T-helper 2 cell treated with Interferon-gamma antibody and Interleukin-4, amounts not matched to agents 5 μg/mL and 100 μg/mL, for 36 hours (primary cell): ENCODE measurements around the gene HBM.
A peak's percentile ranks its signal among the peaks of the same experiment; 100 is the strongest.
"Not testable (repeated sequence)": the region's sequence is repeated elsewhere in the genome, so short reads cannot be mapped to it uniquely, and the experiment has no call there.

Experiments
- DNase-seq: peaks from one replicate; pipeline ENCODE4 v3.0.0; 2021; ENCODE audit warnings: low spot score
- H3K27ac Mint-ChIP-seq: one replicate; pipeline ENCODE4 v1.8.0; 2021; ENCODE audit warnings: mild to moderate bottlenecking, mixed read lengths
- H3K27me3 Mint-ChIP-seq: one replicate; pipeline ENCODE4 v1.8.0; 2021; ENCODE audit warnings: low read depth, mixed read lengths
- H3K36me3 Mint-ChIP-seq: one replicate; pipeline ENCODE4 v1.8.0; 2021; ENCODE audit warnings: low read depth, mixed read lengths
- H3K4me1 Mint-ChIP-seq: one replicate; pipeline ENCODE4 v1.8.0; 2021; ENCODE audit warnings: low read depth, mixed read lengths
- H3K4me3 Mint-ChIP-seq: one replicate; pipeline ENCODE4 v1.8.0; 2022; ENCODE audit warnings: mild to moderate bottlenecking, moderate library complexity, mixed read lengths
- H3K9me3 Mint-ChIP-seq: one replicate; pipeline ENCODE4 v1.8.0; 2021; ENCODE audit warnings: mixed read lengths

HBM gene

DNA sequence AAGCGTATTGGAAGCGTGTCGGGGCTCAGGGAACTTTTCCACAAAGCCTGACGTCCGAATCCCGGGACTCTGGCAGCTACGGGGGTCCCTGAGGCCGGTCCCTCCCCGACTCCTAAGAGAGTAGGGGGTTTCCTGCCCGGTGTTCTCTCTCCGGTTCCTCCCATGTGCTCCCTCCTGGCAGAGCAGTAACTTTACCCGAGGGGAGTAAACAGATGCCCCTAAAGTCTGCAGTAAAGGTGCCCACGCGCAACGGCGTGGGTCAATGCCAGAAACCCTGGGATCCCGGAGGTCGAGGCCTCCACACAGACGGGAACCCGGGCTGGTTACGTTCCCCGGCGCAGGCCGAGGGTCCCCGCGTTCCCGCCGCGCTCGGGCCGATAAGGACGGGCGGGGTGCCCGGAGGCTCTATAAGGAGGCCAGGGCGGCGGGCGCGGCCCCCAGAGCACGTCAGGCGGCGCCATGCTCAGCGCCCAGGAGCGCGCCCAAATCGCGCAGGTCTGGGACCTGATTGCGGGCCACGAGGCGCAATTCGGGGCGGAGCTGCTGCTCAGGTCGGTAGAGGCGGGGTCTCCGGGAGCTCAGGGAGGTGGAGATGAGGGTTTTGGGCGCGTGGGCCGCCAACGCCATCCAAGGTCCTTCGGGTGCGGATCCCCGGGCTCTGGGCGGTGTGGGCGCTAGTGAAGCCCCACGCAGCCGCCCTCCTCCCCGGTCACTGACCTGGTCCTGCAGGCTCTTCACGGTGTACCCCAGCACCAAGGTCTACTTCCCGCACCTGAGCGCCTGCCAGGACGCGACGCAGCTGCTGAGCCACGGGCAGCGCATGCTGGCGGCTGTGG, at the start of gene HBM:
Gene HBM (plus strand): TSS at position 440 of the 836 bp plus-strand sequence. CDS start 20 bp downstream, at position 460.
- no peaks in the 10 kb centered on the region for H3K4me1 Mint-ChIP-seq
- no peak for DNase-seq
- H3K27ac Mint-ChIP-seq: no peak within 1 kb of the TSS
- H3K27me3 Mint-ChIP-seq: peaks cover 58% of the 10 kb centered on the region
- no peaks in the 10 kb centered on the region for H3K36me3 Mint-ChIP-seq
- no peaks in the 10 kb centered on the region for H3K9me3 Mint-ChIP-seq
- H3K4me3 Mint-ChIP-seq: no peak within 1 kb of the TSS

DNA sequence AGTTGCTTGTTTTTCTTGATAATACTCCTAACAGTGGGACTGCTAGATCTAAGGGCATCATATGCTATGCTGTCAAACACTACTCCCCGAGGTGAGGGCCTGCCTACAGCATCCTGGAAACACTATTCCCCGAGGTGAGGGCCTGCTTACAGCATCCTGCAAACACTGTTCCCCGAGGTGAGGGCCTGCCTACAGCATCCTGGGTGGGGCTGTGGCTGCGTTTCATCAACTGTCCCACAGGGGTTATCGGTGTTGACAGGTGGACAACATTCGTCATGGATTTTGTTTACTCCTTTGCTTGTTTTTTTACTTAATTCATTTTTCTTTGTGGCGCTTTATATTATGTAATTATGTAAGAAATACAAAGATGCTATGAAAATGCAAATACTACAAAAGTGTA, 49.8 kb upstream of the HBM start:
- H3K27ac Mint-ChIP-seq: no peak overlapping the region
- peaks cover 6% of the 10 kb centered on the region for H3K4me1 Mint-ChIP-seq
- no peak overlapping the region for H3K4me3 Mint-ChIP-seq
- peaks cover 7% of the 10 kb centered on the region for H3K36me3 Mint-ChIP-seq
- no peaks in the 10 kb centered on the region for H3K27me3 Mint-ChIP-seq
- DNase-seq: no peak
- no peaks in the 10 kb centered on the region for H3K9me3 Mint-ChIP-seq

DNA sequence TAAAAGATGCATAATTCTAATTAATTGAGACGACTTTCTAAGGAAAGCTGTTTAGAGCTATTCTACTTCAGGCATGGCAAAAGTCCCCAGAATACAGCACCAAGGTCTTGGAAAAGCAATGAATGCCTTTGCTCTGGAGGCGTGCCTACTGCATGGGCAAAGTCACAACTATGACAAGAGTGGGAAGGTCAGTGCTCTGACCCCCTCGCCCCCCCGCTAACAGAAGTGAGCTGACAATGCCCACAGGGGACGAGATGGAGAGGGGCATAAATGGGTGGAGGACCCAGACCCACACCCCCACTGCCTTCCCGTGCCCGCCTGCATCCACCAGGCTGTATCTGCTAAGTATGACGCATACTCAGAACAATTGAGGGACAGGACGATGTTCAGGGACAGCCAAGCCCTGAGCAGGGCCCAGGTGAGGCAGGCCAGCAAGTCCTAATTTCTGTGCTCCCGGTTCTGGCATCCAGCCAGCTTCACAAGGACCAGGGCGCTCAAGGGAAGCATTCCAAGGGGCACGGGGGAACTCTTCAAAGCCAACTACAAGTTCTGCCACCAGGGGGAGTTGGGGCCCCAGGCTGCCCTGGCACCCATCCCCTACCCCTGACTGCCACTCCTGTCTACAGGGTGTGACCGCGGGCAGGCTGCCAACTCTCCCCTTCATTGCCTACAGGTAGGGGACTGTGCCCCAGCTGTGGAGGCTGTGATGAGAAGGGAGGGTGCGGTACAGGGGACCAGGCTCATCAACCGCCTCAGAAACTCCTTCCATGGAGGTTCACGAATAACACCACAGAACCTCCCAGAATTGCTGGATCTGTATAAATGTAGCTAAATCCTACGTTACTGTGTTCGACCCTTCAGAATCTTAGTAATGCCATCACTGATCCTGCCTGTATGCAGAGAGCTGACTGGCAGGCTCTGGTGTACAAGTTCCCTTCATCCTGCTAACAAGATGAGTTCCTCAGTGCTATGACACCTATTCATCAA, 48.1 kb upstream of the HBM start:
- DNase-seq: peak; percentile 26
- Mint-ChIP-seq H3K4me3 (no peak overlapping the region), H3K27me3 (no peaks in the 10 kb centered on the region), H3K9me3 (no peaks in the 10 kb centered on the region), H3K27ac (no peak overlapping the region), H3K36me3 (peaks cover 4% of the 10 kb centered on the region), H3K4me1 (peaks cover 6% of the 10 kb centered on the region)

DNA sequence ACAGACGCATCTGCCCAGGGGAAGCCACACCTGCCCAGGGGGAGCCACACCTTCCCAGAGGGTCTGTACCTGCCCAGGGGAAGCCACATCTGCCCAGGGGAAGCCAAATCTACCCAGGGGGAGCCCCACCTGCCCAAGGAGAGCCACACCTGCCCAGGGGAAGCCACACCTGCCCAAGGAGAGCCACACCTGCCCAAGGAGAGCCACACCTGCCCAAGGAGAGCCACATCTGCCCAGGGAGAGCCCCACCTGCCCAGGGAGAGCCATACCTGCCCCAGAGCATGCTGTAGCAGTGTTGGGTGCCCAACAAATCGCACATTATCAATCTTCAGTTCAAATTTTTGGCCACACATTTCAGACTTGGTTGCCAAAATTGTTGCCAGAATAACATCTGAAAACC, 46.9 kb upstream of the HBM start:
- H3K4me1 Mint-ChIP-seq: peaks cover under 1% of the 10 kb centered on the region
- no peak overlapping the region for H3K4me3 Mint-ChIP-seq
- H3K27me3 Mint-ChIP-seq: no peaks in the 10 kb centered on the region
- H3K27ac Mint-ChIP-seq: no peak overlapping the region
- no peak for DNase-seq
- H3K36me3 Mint-ChIP-seq: peaks cover 10% of the 10 kb centered on the region
- no peaks in the 10 kb centered on the region for H3K9me3 Mint-ChIP-seq

DNA sequence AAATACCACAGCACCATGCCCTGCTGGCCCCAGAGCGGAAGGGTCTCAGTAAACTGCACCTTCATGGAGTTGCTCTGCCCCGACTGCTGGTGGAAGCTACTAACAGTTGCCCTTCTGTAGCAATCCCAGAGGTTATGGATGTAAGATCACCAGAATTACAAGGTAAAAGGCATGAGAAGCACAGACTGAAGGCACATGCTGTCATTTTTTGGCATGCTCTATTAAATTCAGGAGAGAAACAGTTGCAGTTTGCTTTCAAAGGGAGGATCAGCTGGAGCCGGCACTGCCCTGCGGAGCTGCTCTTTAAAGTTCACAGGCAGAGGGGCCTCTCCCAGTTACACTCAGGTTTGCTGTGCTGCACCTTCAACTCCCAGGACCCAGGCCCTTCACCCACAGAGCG, 46.5 kb upstream of the HBM start:
- no peak overlapping the region for H3K4me3 Mint-ChIP-seq
- no peaks in the 10 kb centered on the region for H3K9me3 Mint-ChIP-seq
- no peaks in the 10 kb centered on the region for H3K4me1 Mint-ChIP-seq
- H3K27me3 Mint-ChIP-seq: no peaks in the 10 kb centered on the region
- DNase-seq: no peak
- H3K27ac Mint-ChIP-seq: no peak overlapping the region
- H3K36me3 Mint-ChIP-seq: peaks cover 10% of the 10 kb centered on the region

DNA sequence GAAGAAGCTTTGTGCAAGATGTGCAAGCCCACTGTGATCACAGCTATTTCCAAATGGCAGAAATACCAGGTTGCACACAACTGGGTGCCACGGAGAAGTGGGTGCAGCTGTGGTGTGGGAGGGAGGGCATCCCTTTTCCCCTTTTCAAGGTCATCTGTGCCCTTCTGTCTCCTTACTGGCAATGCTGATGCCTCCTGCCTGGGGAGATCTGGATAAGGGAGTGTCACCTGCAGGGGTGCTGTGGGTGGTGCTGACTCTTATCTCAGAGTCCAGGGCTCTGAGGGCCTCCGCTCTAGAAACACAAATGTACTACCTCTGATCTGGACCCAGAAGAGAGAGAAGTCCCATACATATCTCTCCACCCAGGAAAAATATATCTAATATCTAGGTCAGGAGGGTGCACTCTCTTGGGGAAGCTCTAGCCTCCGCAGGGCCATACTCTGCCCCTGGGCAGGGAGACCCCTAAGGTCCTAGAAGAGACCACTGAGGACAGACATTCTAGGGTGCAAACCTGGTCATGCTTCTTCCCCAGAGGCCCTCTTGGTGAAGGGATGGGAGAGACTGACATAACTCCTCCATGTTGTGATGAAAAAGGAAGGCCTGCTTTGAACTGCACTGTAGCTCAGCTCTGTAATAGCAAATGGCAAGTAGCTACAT, 45.8 kb upstream of the HBM start:
- Mint-ChIP-seq H3K27ac (no peak overlapping the region), H3K9me3 (no peaks in the 10 kb centered on the region), H3K27me3 (no peaks in the 10 kb centered on the region)

GRCh38 chr16:120756-121155, 45.0 kb upstream of the HBM start:
- Mint-ChIP-seq H3K4me1 (peaks cover under 1% of the 10 kb centered on the region), H3K9me3 (no peaks in the 10 kb centered on the region), H3K27me3 (no peaks in the 10 kb centered on the region), H3K27ac (no peak overlapping the region), H3K4me3 (no peak overlapping the region), H3K36me3 (peaks cover 10% of the 10 kb centered on the region)
- DNase-seq: no peak

More for the DNA sequence above, 45.8 kb upstream of the HBM start:
- Mint-ChIP-seq H3K4me1 (no peaks in the 10 kb centered on the region), H3K4me3 (no peak overlapping the region), H3K36me3 (peaks cover 10% of the 10 kb centered on the region)
- DNase-seq: no peak

- H3K27ac Mint-ChIP-seq: no peak overlapping the region
- no peak overlapping the region for H3K4me3 Mint-ChIP-seq
Measured at GRCh38 chr16:122361-122760, 43.4 kb upstream of the HBM start.

DNA sequence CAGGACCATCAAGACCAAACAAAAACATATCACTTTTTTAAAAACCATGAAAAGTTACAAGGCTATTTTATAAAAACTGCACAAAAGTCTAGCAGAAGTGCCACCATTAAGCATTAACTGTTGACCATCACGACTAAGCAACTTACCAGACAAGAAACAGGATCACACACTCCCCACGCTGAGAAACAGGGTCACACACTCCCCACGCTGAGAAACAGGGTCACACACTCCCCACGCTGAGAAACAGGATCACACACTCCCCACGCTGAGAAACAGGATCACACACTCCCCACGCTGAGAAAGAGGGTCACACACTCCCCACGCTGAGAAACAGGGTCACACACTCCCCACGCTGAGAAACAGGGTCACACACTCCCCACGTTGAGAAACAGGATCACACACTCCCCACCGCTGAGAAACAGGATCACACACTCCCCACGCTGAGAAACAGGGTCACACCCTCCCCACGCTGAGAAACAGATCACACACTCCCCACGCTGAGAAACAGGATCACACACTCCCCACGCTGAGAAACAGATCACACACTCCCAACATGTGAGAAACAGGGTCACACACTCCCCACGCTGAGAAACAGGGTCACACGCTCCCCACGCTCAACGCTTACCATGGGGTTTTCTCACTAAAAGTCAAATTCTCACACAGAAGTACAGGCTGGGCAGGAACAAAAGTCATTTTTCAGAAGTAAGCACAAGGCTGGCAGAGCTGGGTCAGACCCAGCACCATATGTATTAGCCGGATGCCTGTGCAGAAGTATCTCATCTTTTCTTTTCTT, 42.0 kb upstream of the HBM start:
- DNase-seq, H3K27ac Mint-ChIP-seq, H3K36me3 Mint-ChIP-seq, H3K4me3 Mint-ChIP-seq, H3K4me1 Mint-ChIP-seq, H3K27me3 Mint-ChIP-seq, H3K9me3 Mint-ChIP-seq: not testable (repeated sequence)

More at GRCh38 chr16:122361-122760, 43.4 kb upstream of the HBM start:
- Mint-ChIP-seq H3K36me3 (peaks cover 6% of the 10 kb centered on the region), H3K27me3 (no peaks in the 10 kb centered on the region), H3K4me1 (peaks cover 2% of the 10 kb centered on the region), H3K9me3 (no peaks in the 10 kb centered on the region)
- no peak for DNase-seq

- H3K27ac Mint-ChIP-seq: no peak overlapping the region
- no peak overlapping the region for H3K4me3 Mint-ChIP-seq
- no peak for DNase-seq
- H3K9me3 Mint-ChIP-seq: no peaks in the 10 kb centered on the region
- no peaks in the 10 kb centered on the region for H3K27me3 Mint-ChIP-seq
- peaks cover 6% of the 10 kb centered on the region for H3K36me3 Mint-ChIP-seq
- H3K4me1 Mint-ChIP-seq: peaks cover 12% of the 10 kb centered on the region
Measured at GRCh38 chr16:125011-125410, 40.8 kb upstream of the HBM start.

DNA sequence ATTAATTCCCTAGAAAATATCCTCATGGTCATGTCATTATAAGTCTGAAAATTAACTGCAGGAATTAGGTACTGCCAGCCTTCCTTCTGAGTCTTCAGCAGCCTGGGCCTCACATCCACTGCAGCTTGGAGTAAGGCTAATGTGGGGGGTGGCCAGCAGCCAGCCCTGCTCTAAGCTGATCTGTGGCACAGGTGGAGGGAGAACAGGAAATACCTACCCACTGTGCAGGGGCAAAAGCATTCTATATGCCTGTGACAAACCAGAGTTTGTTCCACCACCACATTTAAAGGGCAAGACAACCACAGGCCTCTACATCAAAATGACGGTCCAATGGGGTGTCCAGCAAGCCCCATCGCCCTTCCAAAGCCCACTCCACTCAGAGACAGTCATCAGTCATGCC, 36.7 kb upstream of the HBM start:
- Mint-ChIP-seq H3K36me3 (no peaks in the 10 kb centered on the region), H3K4me3 (no peak overlapping the region), H3K27ac (peak overlapping the region; percentile 36)

DNA sequence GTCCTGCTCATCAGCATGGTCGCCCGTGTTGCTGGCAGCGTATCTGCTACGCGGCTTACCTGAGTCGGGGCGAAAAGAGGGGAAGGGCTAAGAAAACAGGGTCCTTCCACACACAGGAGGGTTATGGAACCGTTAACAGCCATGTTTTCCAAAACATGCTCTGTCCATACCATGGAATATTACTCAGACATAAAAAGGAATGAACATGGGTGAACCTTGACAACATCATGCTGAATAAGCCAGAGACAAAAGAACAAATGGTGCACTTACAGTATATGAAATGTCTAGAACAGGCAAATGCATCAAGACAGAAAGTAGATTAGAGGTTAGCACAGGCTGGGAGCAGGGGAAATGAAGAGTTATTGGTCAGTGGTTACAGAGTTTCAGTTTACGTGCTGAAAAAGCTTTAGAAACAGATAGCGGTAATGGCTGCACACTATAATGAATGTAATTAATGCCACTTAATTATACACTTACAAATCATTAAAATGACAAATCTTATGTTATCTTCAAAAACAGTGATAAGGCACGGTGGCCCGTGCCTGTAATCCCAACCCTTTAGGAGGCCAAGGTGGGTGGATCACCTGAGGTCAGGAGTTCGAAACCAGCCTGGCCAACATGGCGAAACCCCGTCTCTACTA, 35.1 kb upstream of the HBM start:
- Mint-ChIP-seq H3K4me3 (no peak overlapping the region), H3K36me3 (peaks cover 2% of the 10 kb centered on the region), H3K27ac (no peak overlapping the region), H3K9me3 (no peaks in the 10 kb centered on the region), H3K27me3 (no peaks in the 10 kb centered on the region), H3K4me1 (peaks cover 30% of the 10 kb centered on the region)
- DNase-seq: no peak

More for the DNA sequence above, 36.7 kb upstream of the HBM start:
- Mint-ChIP-seq H3K9me3 (no peaks in the 10 kb centered on the region), H3K27me3 (no peaks in the 10 kb centered on the region), H3K4me1 (peaks cover 23% of the 10 kb centered on the region)
- no peak for DNase-seq

DNA sequence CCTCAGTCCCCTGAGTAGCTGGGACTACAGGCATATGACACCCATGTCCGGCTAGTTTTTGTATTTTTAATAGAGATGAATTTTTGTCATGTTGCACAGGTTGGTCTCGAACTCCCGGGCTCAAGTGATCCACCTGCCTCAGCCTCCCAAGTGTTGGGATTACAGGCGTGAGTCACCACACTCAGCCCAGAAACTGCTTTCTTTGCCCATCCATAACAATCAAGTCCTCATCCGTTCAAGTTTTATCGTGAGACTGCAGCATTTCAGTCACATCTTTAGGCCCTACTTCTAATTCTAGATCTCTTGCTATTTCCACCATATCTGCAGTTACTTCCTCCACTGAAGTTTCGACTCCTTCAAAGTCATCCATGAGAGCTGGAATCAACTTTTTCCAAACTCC, 33.7 kb upstream of the HBM start:
- H3K27ac Mint-ChIP-seq: no peak overlapping the region
- H3K4me1 Mint-ChIP-seq: peaks cover 35% of the 10 kb centered on the region
- no peaks in the 10 kb centered on the region for H3K9me3 Mint-ChIP-seq
- H3K4me3 Mint-ChIP-seq: no peak overlapping the region
- H3K36me3 Mint-ChIP-seq: peaks cover 5% of the 10 kb centered on the region
- no peaks in the 10 kb centered on the region for H3K27me3 Mint-ChIP-seq
- no peak for DNase-seq
